Measurements from ENCODE around the gene AP1B1. TPM values are rescaled to one million over a fixed set of nuclear protein-coding genes. Genes with fewer than 3 reads are reported as not detected.

The AP1B1 gene
- total and polyA plus RNA-seq, 2 donors (not counting 1 experiment from before 2014, with no cell fraction given) = 44.1 to 45.6 TPM

GRCh38 chr22:29337631-29338284 lies 50.6 kb downstream of the AP1B1 start:
- H2AFZ ChIP-seq (ENCODE audit: low read length) = no peak overlapping the region
- H3K4me1 ChIP-seq (ENCODE audit: control insufficient read depth, extremely low read depth, insufficient read depth, low read length) = no peaks in the 10 kb centered on the region
- H3K27ac ChIP-seq (ENCODE audit: insufficient read depth, low read length) = no peak overlapping the region
- H3K79me2 ChIP-seq (ENCODE audit: control insufficient read depth, insufficient read depth, low read length) = no peaks in the 10 kb centered on the region
- no peak overlapping the region for H3K9ac ChIP-seq (ENCODE audit: insufficient read depth, low read length)
- H3K4me3 ChIP-seq (replicated peaks in 1 of 4; ENCODE audit: control extremely low read depth in 1 of 4, insufficient read depth in 1 of 4, low read depth in 3 of 4, low read length in 4 of 4) = no peak overlapping the region
- no peaks in the 10 kb centered on the region for H3K27me3 ChIP-seq (ENCODE audit: control insufficient read depth, insufficient read depth, low read length)
- DNase-seq (ENCODE audit: low read depth in 2 of 2) = no peak
- no peaks in the 10 kb centered on the region for H4K20me1 ChIP-seq (ENCODE audit: control insufficient read depth, extremely low read depth, insufficient read depth, low read length)
- TF ChIP-seq EZH2 (IDR thresholded peaks at IDR 0.05; ENCODE audit: low read length, missing control alignments) (no peak), CTCF (conservative IDR thresholded peaks at IDR 0.05 in 1 of 2, IDR thresholded peaks at IDR 0.05 in 1 of 2; ENCODE audit: low read depth in 1 of 2, low read length in 2 of 2) (no peak)
- H3K36me3 ChIP-seq (ENCODE audit: control insufficient read depth, insufficient read depth, low read length) = peaks cover 29% of the 10 kb centered on the region
- H3K9me3 ChIP-seq (ENCODE audit: control insufficient read depth, insufficient read depth, low read depth, low read length) = no peaks in the 10 kb centered on the region
- no peak overlapping the region for H3K4me2 ChIP-seq (ENCODE audit: extremely low read depth, insufficient read depth, low read length)

- no peaks in the 10 kb centered on the region for H4K20me1 ChIP-seq (ENCODE audit: control insufficient read depth, extremely low read depth, insufficient read depth, low read length)
- TF ChIP-seq CTCF (conservative IDR thresholded peaks at IDR 0.05 in 1 of 2, IDR thresholded peaks at IDR 0.05 in 1 of 2; ENCODE audit: low read depth in 1 of 2, low read length in 2 of 2) (no peak), EZH2 (IDR thresholded peaks at IDR 0.05; ENCODE audit: low read length, missing control alignments) (no peak)
- no peaks in the 10 kb centered on the region for H3K4me1 ChIP-seq (ENCODE audit: control insufficient read depth, extremely low read depth, insufficient read depth, low read length)
- no peaks in the 10 kb centered on the region for H3K79me2 ChIP-seq (ENCODE audit: control insufficient read depth, insufficient read depth, low read length)
- H3K4me2 ChIP-seq (ENCODE audit: extremely low read depth, insufficient read depth, low read length) = no peak overlapping the region
- H3K27ac ChIP-seq (ENCODE audit: insufficient read depth, low read length) = no peak overlapping the region
- no peak for DNase-seq (ENCODE audit: low read depth in 2 of 2)
- no peak overlapping the region for H3K9ac ChIP-seq (ENCODE audit: insufficient read depth, low read length)
- no peaks in the 10 kb centered on the region for H3K9me3 ChIP-seq (ENCODE audit: control insufficient read depth, insufficient read depth, low read depth, low read length)
- H2AFZ ChIP-seq (ENCODE audit: low read length) = no peak overlapping the region
- no peak overlapping the region for H3K4me3 ChIP-seq (replicated peaks in 1 of 4; ENCODE audit: control extremely low read depth in 1 of 4, insufficient read depth in 1 of 4, low read depth in 3 of 4, low read length in 4 of 4)
- H3K27me3 ChIP-seq (ENCODE audit: control insufficient read depth, insufficient read depth, low read length) = no peaks in the 10 kb centered on the region
- H3K36me3 ChIP-seq (ENCODE audit: control insufficient read depth, insufficient read depth, low read length) = peaks cover 24% of the 10 kb centered on the region
Observed at GRCh38 chr22:29336751-29337490, 51.4 kb downstream of the AP1B1 start.

- Histone ChIP-seq H2AFZ (ENCODE audit: low read length) (no peak overlapping the region), H3K4me3 (replicated peaks in 1 of 4; ENCODE audit: control extremely low read depth in 1 of 4, insufficient read depth in 1 of 4, low read depth in 3 of 4, low read length in 4 of 4) (no peak overlapping the region), H3K27ac (ENCODE audit: insufficient read depth, low read length) (no peak overlapping the region), H3K9me3 (ENCODE audit: control insufficient read depth, insufficient read depth, low read depth, low read length) (no peaks in the 10 kb centered on the region), H3K27me3 (ENCODE audit: control insufficient read depth, insufficient read depth, low read length) (no peaks in the 10 kb centered on the region), H3K9ac (ENCODE audit: insufficient read depth, low read length) (no peak overlapping the region), H3K4me2 (ENCODE audit: extremely low read depth, insufficient read depth, low read length) (no peak overlapping the region), H3K4me1 (ENCODE audit: control insufficient read depth, extremely low read depth, insufficient read depth, low read length) (peaks cover 7% of the 10 kb centered on the region), H4K20me1 (ENCODE audit: control insufficient read depth, extremely low read depth, insufficient read depth, low read length) (no peaks in the 10 kb centered on the region), H3K36me3 (ENCODE audit: control insufficient read depth, insufficient read depth, low read length) (peaks cover 16% of the 10 kb centered on the region), H3K79me2 (ENCODE audit: control insufficient read depth, insufficient read depth, low read length) (no peaks in the 10 kb centered on the region)
- TF ChIP-seq EZH2 (IDR thresholded peaks at IDR 0.05; ENCODE audit: low read length, missing control alignments) = no peak
- no peak for TF ChIP-seq CTCF (conservative IDR thresholded peaks at IDR 0.05 in 1 of 2, IDR thresholded peaks at IDR 0.05 in 1 of 2; ENCODE audit: low read depth in 1 of 2, low read length in 2 of 2)
- DNase-seq (ENCODE audit: low read depth in 2 of 2) = no peak
Observed at GRCh38 chr22:29335656-29336055, 52.7 kb downstream of the AP1B1 start.
